GM12875 (cell line): ENCODE results near the gene FADS6.

Experiments
- H3K4me3 ChIP-seq: one replicate; pipeline ENCODE4 v1.5.1; 2011; ENCODE audit warnings: low read depth, low read length, control low read depth
- CTCF ChIP-seq: IDR thresholded peaks from 2 replicates; pipeline ENCODE4 v1.5.1; 2011; ENCODE audit warnings: low read depth, mild to moderate bottlenecking, control low read depth, inconsistent platforms, low read length, moderate library complexity, borderline replicate concordance; ENCODE audit not compliant: insufficient read depth

Gene FADS6

GRCh38 chr17:74935585-74936469, 42.4 kb upstream of the FADS6 start, which contains the start of gene OTOP3:
TSS of gene OTOP3 (plus strand) at chr17:74935898. CDS start at chr17:74935922, 24 bp downstream.
- no peak for TF ChIP-seq CTCF
- H3K4me3 ChIP-seq: no peak within 1 kb of the TSS

- no peak overlapping the region for H3K4me3 ChIP-seq
These were observed 41.6 kb upstream of the FADS6 start for GRCh38 chr17:74935048-74935447.

GRCh38 chr17:74930535-74931036, 37.2 kb upstream of the FADS6 start:
- no peak for TF ChIP-seq CTCF
- H3K4me3 ChIP-seq: no peak overlapping the region

More at GRCh38 chr17:74935048-74935447, 41.6 kb upstream of the FADS6 start:
- no peak for TF ChIP-seq CTCF

GRCh38 chr17:74928786-74929185, 35.4 kb upstream of the FADS6 start:
- TF ChIP-seq CTCF: no peak
- no peak overlapping the region for H3K4me3 ChIP-seq

- no peak overlapping the region for H3K4me3 ChIP-seq
- no peak for TF ChIP-seq CTCF
These were observed 31.8 kb upstream of the FADS6 start for GRCh38 chr17:74925242-74925641.

- H3K4me3 ChIP-seq: no peak within 1 kb of the TSS
These were observed 31.0 kb upstream of the FADS6 start, which contains the start of gene OTOP2 for GRCh38 chr17:74924250-74924948. TSS of gene OTOP2 (plus strand) at chr17:74924273. CDS start at chr17:74924633, 360 bp downstream.

More at GRCh38 chr17:74924250-74924948, 31.0 kb upstream of the FADS6 start, which contains the start of gene OTOP2:
- TF ChIP-seq CTCF: no peak
